ENCODE data around the gene XYLT1. TPM values are rescaled to one million over a fixed set of nuclear protein-coding genes. Genes with fewer than 3 reads are reported as not detected.

XYLT1 gene
- total and polyA plus RNA-seq, 2 of the 4 experiments (the other 2 are of a cell fraction) = 9.0 to 12.7 TPM

DNA sequence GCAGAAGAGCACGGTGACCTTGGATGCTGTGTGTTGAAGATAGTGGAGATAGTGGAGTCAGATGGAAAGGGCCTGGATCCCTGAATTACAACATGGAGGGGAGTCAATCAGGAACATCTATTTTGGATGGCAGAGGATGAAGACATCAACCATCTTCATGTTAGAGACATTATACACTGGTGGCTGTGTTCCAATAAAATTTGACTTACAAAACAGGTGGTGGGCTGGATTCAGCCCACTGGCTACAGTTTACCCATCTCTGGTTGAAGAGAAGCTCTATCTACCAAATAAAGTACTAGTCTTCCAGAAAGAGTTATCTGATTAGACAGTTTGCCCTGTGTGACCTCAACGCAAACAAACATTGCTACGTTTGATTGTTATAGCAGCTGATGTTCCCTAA is 247.2 kb downstream of the XYLT1 start:
- H3K27ac ChIP-seq (ENCODE audit: insufficient read depth, low read length) = no peak overlapping the region
- intact Hi-C loops (cut with micrococcal nuclease) = no loop called here
- POLR2A ChIA-PET (ENCODE audit: unreplicated experiment) = no interaction called here
- H2BK5ac ChIP-seq (ENCODE audit: low read depth, low read length, poor library complexity, severe bottlenecking) = no peak overlapping the region
- no peak overlapping the region for H3K14ac ChIP-seq (replicated peaks; ENCODE audit: low read depth, low read length)
- H2AK9ac ChIP-seq (replicated peaks; ENCODE audit: low read depth, low read length, poor library complexity) = no peak overlapping the region
- ATAC-seq (ENCODE audit: low read depth) = no peak
- H3K9me1 ChIP-seq (ENCODE audit: insufficient read depth, low read length) = peaks cover 6% of the 10 kb centered on the region; the same call in 1 of the 2 replicates
- in situ Hi-C loops (cut with MboI; ENCODE audit: low sequenced_read_pairs) = loop anchor here (25.0 kb wide), 1 partner anchor 239 kb away; the partner anchor contains the start of gene XYLT1
- no peak for DNase-seq
- H2BK120ac ChIP-seq (ENCODE audit: low read depth, low read length) = no peak overlapping the region
- H3K4me3 ChIP-seq (ENCODE audit: insufficient read depth, low read depth, low read length) = no peak overlapping the region
- no peak overlapping the region for H3K23ac ChIP-seq (ENCODE audit: low read depth, low read length)
- peaks cover 0 to 22% of the 10 kb centered on the region in 2 experiments for H3K79me1 ChIP-seq (ENCODE audit: low read depth in 1 of 2, low read length in 2 of 2)
- dilution Hi-C loops (cut with HindIII; ENCODE audit: low sequenced_read_pairs, unreplicated experiment) = no loop called here
- no TSS peak for BruUV-seq (replicated peaks)
- no CpG with 5 or more reads among the region's 3 CpGs for WGBS, 2 experiments (ENCODE audit: extremely low coverage in 2 of 2, insufficient read length in 1 of 2)
- CTCF ChIA-PET = no interaction called here
- H3K56ac ChIP-seq (ENCODE audit: extremely low read depth, insufficient read depth, low read length) = no peak overlapping the region
- H3K9me3 ChIP-seq (ENCODE audit: control insufficient read depth, insufficient read depth, low read length) = no peaks in the 10 kb centered on the region
- peaks cover 16% of the 10 kb centered on the region; the same call in 1 of the 2 replicates for H4K20me1 ChIP-seq (ENCODE audit: insufficient read depth, low read length)
- H3K9ac ChIP-seq (ENCODE audit: low read depth, low read length) = no peak overlapping the region
- no peak overlapping the region for H3K4me2 ChIP-seq (ENCODE audit: low read depth, low read length)
- no peak overlapping the region for H2BK20ac ChIP-seq (ENCODE audit: low read depth, low read length)
- H4K8ac ChIP-seq (ENCODE audit: low read depth in 2 of 2, low read length in 2 of 2) = no peak overlapping the region
- no peak overlapping the region for H2AK5ac ChIP-seq (ENCODE audit: low read depth, low read length)
- no peak overlapping the region for H4K91ac ChIP-seq (ENCODE audit: insufficient read depth, low read depth, low read length)
- TF ChIP-seq MAZ (IDR thresholded peaks at IDR 0.05; ENCODE audit: borderline replicate concordance, low read depth, low read length) (no peak), MXI1 (IDR thresholded peaks at IDR 0.05; ENCODE audit: borderline replicate concordance, low read depth, low read length) (no peak), CEBPB (IDR thresholded peaks at IDR 0.05; ENCODE audit: low read depth, low read length) (no peak), MAFK (IDR thresholded peaks at IDR 0.05; ENCODE audit: low read depth, low read length) (no peak), NFE2L2 (IDR thresholded peaks at IDR 0.05; ENCODE audit: low read depth, low read length) (no peak), CHD1 (IDR thresholded peaks at IDR 0.05; ENCODE audit: low read depth, low read length) (no peak), CTCF (conservative IDR thresholded peaks at IDR 0.05; ENCODE audit: low read depth, low read length) (no peak), POLR2A (IDR thresholded peaks at IDR 0.05; ENCODE audit: low read depth, low read length) (no peak), SMC3 (IDR thresholded peaks at IDR 0.05; ENCODE audit: low read depth, low read length) (no peak), RFX5 (IDR thresholded peaks at IDR 0.05; ENCODE audit: low read depth, low read length) (no peak), RAD21 (IDR thresholded peaks at IDR 0.05; ENCODE audit: low read length) (no peak), RCOR1 (IDR thresholded peaks at IDR 0.05; ENCODE audit: insufficient replicate concordance, low read length) (no peak), BHLHE40 (IDR thresholded peaks at IDR 0.05; ENCODE audit: low read depth, low read length) (no peak)
- TF ChIP-seq, protein P1, sequence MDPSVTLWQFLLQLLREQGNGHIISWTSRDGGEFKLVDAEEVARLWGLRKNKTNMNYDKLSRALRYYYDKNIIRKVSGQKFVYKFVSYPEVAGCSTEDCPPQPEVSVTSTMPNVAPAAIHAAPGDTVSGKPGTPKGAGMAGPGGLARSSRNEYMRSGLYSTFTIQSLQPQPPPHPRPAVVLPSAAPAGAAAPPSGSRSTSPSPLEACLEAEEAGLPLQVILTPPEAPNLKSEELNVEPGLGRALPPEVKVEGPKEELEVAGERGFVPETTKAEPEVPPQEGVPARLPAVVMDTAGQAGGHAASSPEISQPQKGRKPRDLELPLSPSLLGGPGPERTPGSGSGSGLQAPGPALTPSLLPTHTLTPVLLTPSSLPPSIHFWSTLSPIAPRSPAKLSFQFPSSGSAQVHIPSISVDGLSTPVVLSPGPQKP (IDR thresholded peaks at IDR 0.05; ENCODE audit: borderline replicate concordance, low read depth, low read length) = no peak
- H2BK15ac ChIP-seq (ENCODE audit: low read depth, low read length) = no peak overlapping the region
- no peak overlapping the region for H3K18ac ChIP-seq (ENCODE audit: low read depth, low read length)
- H3K4me1 ChIP-seq (ENCODE audit: control insufficient read depth, insufficient read depth, low read length) = peaks cover 4% of the 10 kb centered on the region; the same call in 1 of the 2 replicates
- no peak overlapping the region for H3K4ac ChIP-seq (ENCODE audit: low read depth, low read length)
- H3K27me3 ChIP-seq (ENCODE audit: control insufficient read depth, insufficient read depth, low read length) = no peaks in the 10 kb centered on the region
- H4K5ac ChIP-seq (ENCODE audit: low read depth, low read length) = no peak overlapping the region
- H3K36me3 ChIP-seq (ENCODE audit: control insufficient read depth, insufficient read depth, low read length) = no peaks in the 10 kb centered on the region
- H2AFZ ChIP-seq (replicated peaks; ENCODE audit: low read length, poor library complexity) = no peak overlapping the region
